Endothelial cell of umbilical vein (primary cell): Measurements from ENCODE around the gene DNAJB11. TPM values are rescaled to one million over a fixed set of nuclear protein-coding genes. Genes with fewer than 3 reads are reported as not detected.

Source experiments
- BruUV-seq: library from RNA; stranded (reverse); fragments of 400-500 nt; replicated peaks from 2 replicates; lab custom pipeline; 2021; lab: Mats Ljungman, UMichigan
- CTCF ChIA-PET: fragments of 300-600, 350-600 bp; sonication (Branson Sonifier 250); formaldehyde crosslinking; loops from one replicate; lab custom pipeline; 2021; ENCODE audit warnings: antibody characterized with exemption, inconsistent platforms; lab: Charles Lee
- POLR2A ChIA-PET: fragments of 300-600, 350-600 bp; sonication (Branson Sonifier 250); formaldehyde crosslinking; loops from one replicate; lab custom pipeline; 2021; ENCODE audit warnings: antibody characterized with exemption, inconsistent platforms; lab: Charles Lee
- DNase-seq: peaks from one replicate; pipeline ENCODE4 v3.0.0-alpha.2; 2011; ENCODE audit warnings: low read depth, low spot score
- FAIRE-seq: peaks from 2 replicates; lab custom pipeline; 2011; peaks lifted over from hg19 to GRCh38; lab: Jason Lieb, UNC
- H2AFZ ChIP-seq: 2 replicates; pipeline ENCODE4 v1.6.0; 2012; ENCODE audit warnings: low read depth, low read length, control low read depth, inconsistent platforms
- H3K27ac ChIP-seq: 2 replicates; pipeline ENCODE4 v1.5.1; 2011; ENCODE audit warnings: low read depth, mild to moderate bottlenecking, control low read depth, low read length, moderate library complexity; ENCODE audit not compliant: insufficient read depth
- H3K27me3 ChIP-seq, 2 experiments: 2 replicates each; pipeline versions ENCODE4 v1.6.0 to v1.6.1; 2011; ENCODE audit warnings: low read length in 2 of 2, mixed read lengths in 1 of 2; ENCODE audit not compliant: control insufficient read depth in 2 of 2, insufficient read depth in 2 of 2
- H3K36me3 ChIP-seq, 2 experiments: 2 replicates in 1 of 2; 3 replicates in 1 of 2; pipeline ENCODE4 v1.5.1; 2011; ENCODE audit warnings: low read length in 2 of 2, mild to moderate bottlenecking in 1 of 2, moderate library complexity in 1 of 2; ENCODE audit not compliant: control insufficient read depth in 2 of 2, insufficient read depth in 2 of 2; ENCODE audit errors: extremely low read depth in 1 of 2
- H3K4me1 ChIP-seq: 3 replicates; pipeline ENCODE4 v1.5.1; 2011; ENCODE audit warnings: mild to moderate bottlenecking, low read length; ENCODE audit not compliant: control insufficient read depth, insufficient read depth; ENCODE audit errors: extremely low read depth
- H3K4me2 ChIP-seq: 2 replicates; pipeline ENCODE4 v1.6.1; 2011; ENCODE audit warnings: low read length, control low read depth, mixed read lengths; ENCODE audit not compliant: insufficient read depth
- H3K4me3 ChIP-seq, 3 experiments: fragments of 200-600 bp in 1 of 3; sonication (generic), shearing (Covaris generic) in 1 of 3; replicated peaks in 1 of 3; 2 replicates each; pipeline ENCODE4 v1.5.1; 2011 to 2016; ENCODE audit warnings: control low read depth in 3 of 3, low read length in 3 of 3, mild to moderate bottlenecking in 2 of 3, inconsistent platforms in 1 of 3, low read depth in 1 of 3, moderate library complexity in 1 of 3; ENCODE audit not compliant: insufficient read depth in 1 of 3
- H3K79me2 ChIP-seq: 2 replicates; pipeline ENCODE4 v1.6.0; 2012; ENCODE audit warnings: low read length, inconsistent platforms; ENCODE audit not compliant: control insufficient read depth, insufficient read depth
- H3K9ac ChIP-seq: replicated peaks from 2 replicates; pipeline ENCODE3; 2011; ENCODE audit warnings: low read length, control low read depth; ENCODE audit not compliant: insufficient read depth; ENCODE audit errors: extremely low read depth
- H3K9me1 ChIP-seq: replicated peaks from 3 replicates; pipeline ENCODE4 v1.6.0; 2011; ENCODE audit warnings: mild to moderate bottlenecking, low read length; ENCODE audit not compliant: control insufficient read depth, insufficient read depth; ENCODE audit errors: extremely low read depth
- H3K9me3 ChIP-seq: replicated peaks from 2 replicates; pipeline ENCODE4 v1.5.1; 2012; ENCODE audit warnings: low read length, inconsistent platforms; ENCODE audit not compliant: control insufficient read depth, insufficient read depth
- H4K20me1 ChIP-seq: replicated peaks from 2 replicates; pipeline ENCODE3; 2011; ENCODE audit warnings: mild to moderate bottlenecking, low read length; ENCODE audit not compliant: control insufficient read depth, insufficient read depth; ENCODE audit errors: extremely low read depth
- CTCF ChIP-seq, 2 donors: IDR thresholded peaks; 1 replicate in 1 of 2; 2 replicates in 1 of 2; pipeline ENCODE4 v1.5.1; 2011; ENCODE audit warnings: low read length in 2 of 2, mild to moderate bottlenecking in 2 of 2, moderate library complexity in 2 of 2, control low read depth in 1 of 2, inconsistent platforms in 1 of 2, low read depth in 1 of 2; ENCODE audit not compliant: insufficient read depth in 1 of 2; ENCODE audit errors: extremely low read depth in 1 of 2
- EZH2 ChIP-seq: IDR thresholded peaks from 2 replicates; pipeline ENCODE4 v1.6.1; 2012; ENCODE audit warnings: borderline replicate concordance, low read depth, mild to moderate bottlenecking, moderate library complexity, low read length, inconsistent platforms; ENCODE audit not compliant: severe bottlenecking
- GATA2 ChIP-seq: IDR thresholded peaks from 2 replicates; pipeline ENCODE4 v1.7.0; 2011; ENCODE audit warnings: low read depth, mild to moderate bottlenecking, moderate library complexity, mixed read lengths, low read length; ENCODE audit not compliant: insufficient read length, insufficient read depth
- JUN ChIP-seq: IDR thresholded peaks from 2 replicates; pipeline ENCODE4 v1.6.1; 2011; ENCODE audit warnings: borderline replicate concordance, low read depth; ENCODE audit not compliant: insufficient read length, insufficient read depth
- MAX ChIP-seq: IDR thresholded peaks from 2 replicates; pipeline ENCODE4 v1.6.1; 2011; ENCODE audit not compliant: insufficient read depth, insufficient read length
- POLR2A ChIP-seq: IDR thresholded peaks from 2 replicates; pipeline ENCODE4 v1.6.1; 2012; ENCODE audit warnings: low read depth, mild to moderate bottlenecking, control low read depth, low read length
- dilution Hi-C: fragments of 300-500 bp; cut with MboI; formaldehyde crosslinking; loops from one replicate; pipeline ENCODE4 v1.15.0; 2019; ENCODE audit warnings: low sequenced_read_pairs; ENCODE audit not compliant: extremely low pct_ligation_motif_present
- intact Hi-C: fragments of 100-400 bp; cut with micrococcal nuclease; formaldehyde crosslinking; loops from one replicate; pipeline ENCODE4 v1.10.0; 2022
- polyA plus RNA-seq, 4 experiments: library from polyadenylated mRNA; depleted of rRNA in 3 of 4; stranded (reverse) in 3 of 4; unstranded in 1 of 4; fragments of >200 nt; gene quantifications; 2 replicates each; pipeline versions ENCODE4 v1.2.1 to v1.2.3, GENCODE V29; 2011 to 2012; ENCODE audit warnings: missing spikeins in 1 of 4
- total RNA-seq: library from RNA; stranded (reverse); gene quantifications from 2 replicates; pipeline ENCODE4 v1.2.3, GENCODE V29; 2021

The DNAJB11 gene
- total and polyA plus RNA-seq, 2 donors (not counting 3 experiments of a cell fraction or from before 2014, with no cell fraction given) = 39.5 to 87.6 TPM

GRCh38 chr3:186520957-186521842 is 49.3 kb upstream of the DNAJB11 start:
- H3K9ac ChIP-seq = no peak overlapping the region
- no peaks in the 10 kb centered on the region for H3K9me1 ChIP-seq
- H3K27me3 ChIP-seq = no peaks in the 10 kb centered on the region
- H3K4me3 ChIP-seq = no peak overlapping the region
- no peak overlapping the region for H3K4me2 ChIP-seq
- H3K9me3 ChIP-seq = no peaks in the 10 kb centered on the region
- no peak for TF ChIP-seq MAX
- TF ChIP-seq GATA2 = no peak
- TF ChIP-seq JUN = no peak
- TF ChIP-seq POLR2A = no peak
- TF ChIP-seq CTCF (IDR thresholded peaks at IDR 0.05; ENCODE audit: extremely low read depth in 1 of 2, insufficient read depth in 1 of 2, low read depth in 1 of 2, low read length in 2 of 2) = no peak
- no peak for TF ChIP-seq EZH2
- intact Hi-C loops = no loop called here
- no peak overlapping the region for H2AFZ ChIP-seq
- no peaks in the 10 kb centered on the region for H4K20me1 ChIP-seq
- POLR2A ChIA-PET = no interaction called here
- BruUV-seq = no TSS peak
- H3K36me3 ChIP-seq = no peaks in the 10 kb centered on the region
- FAIRE-seq = no peak
- DNase-seq = no peak
- H3K27ac ChIP-seq = no peak overlapping the region
- CTCF ChIA-PET = interaction anchor here (2.4 kb wide), 1 partner anchor 19 kb away, joined by 13 read pairs; no protein-coding TSS in a partner anchor
- H3K4me1 ChIP-seq = no peaks in the 10 kb centered on the region
- H3K79me2 ChIP-seq = no peaks in the 10 kb centered on the region
- dilution Hi-C loops = no loop called here
